HG03103 (cell line): Measurements from ENCODE around the gene SSTR5.

Experiments
- ATAC-seq: cut with Tn5 transposase; IDR thresholded peaks from one replicate; pipeline ENCODE4 v1.9.1; 2021; ENCODE audit warnings: low read depth; ENCODE audit not compliant: unreplicated experiment

The SSTR5 gene

GRCh38 chr16:1101133-1101532 is 28.6 kb downstream of the SSTR5 start:
- no peak for ATAC-seq

GRCh38 chr16:1101573-1102332 is 29.2 kb downstream of the SSTR5 start:
- ATAC-seq: no peak

GRCh38 chr16:1102333-1102700 is 29.8 kb downstream of the SSTR5 start:
- ATAC-seq: no peak

- ATAC-seq: no peak
Measured at GRCh38 chr16:1102921-1103635, 30.5 kb downstream of the SSTR5 start.

GRCh38 chr16:1103636-1103980 is 31.1 kb downstream of the SSTR5 start:
- no peak for ATAC-seq

- no peak for ATAC-seq
Measured at GRCh38 chr16:1105888-1106620, 33.5 kb downstream of the SSTR5 start.

- no peak for ATAC-seq
Measured at GRCh38 chr16:1106659-1107058, 34.1 kb downstream of the SSTR5 start.

- ATAC-seq: no peak
Measured at GRCh38 chr16:1107141-1107540, 34.6 kb downstream of the SSTR5 start.

- ATAC-seq: no peak
Measured at GRCh38 chr16:1107731-1108130, 35.2 kb downstream of the SSTR5 start.

GRCh38 chr16:1108299-1109252 is 36.0 kb downstream of the SSTR5 start:
- no peak for ATAC-seq

- no peak for ATAC-seq
Measured at GRCh38 chr16:1109648-1110047, 37.1 kb downstream of the SSTR5 start.

GRCh38 chr16:1112506-1113184 is 40.1 kb downstream of the SSTR5 start:
- no peak for ATAC-seq

- no peak for ATAC-seq
Measured at GRCh38 chr16:1113489-1113888, 40.9 kb downstream of the SSTR5 start.

GRCh38 chr16:1113889-1114526 is 41.5 kb downstream of the SSTR5 start:
- ATAC-seq: no peak

- no peak for ATAC-seq
Measured at GRCh38 chr16:1116693-1117077, 44.1 kb downstream of the SSTR5 start.

- ATAC-seq: no peak
Measured at GRCh38 chr16:1117176-1117900, 44.8 kb downstream of the SSTR5 start.

- no peak for ATAC-seq
Measured at GRCh38 chr16:1117926-1118325, 45.4 kb downstream of the SSTR5 start.

GRCh38 chr16:1119129-1119528 is 46.6 kb downstream of the SSTR5 start:
- no peak for ATAC-seq
